Measurements from ENCODE around the gene HPS1. TPM values are rescaled to one million over a fixed set of nuclear protein-coding genes. Genes with fewer than 3 reads are reported as not detected.

HPS1 gene
- total RNA-seq, 1 experiment from 2014 or later = 38.0 TPM

DNA sequence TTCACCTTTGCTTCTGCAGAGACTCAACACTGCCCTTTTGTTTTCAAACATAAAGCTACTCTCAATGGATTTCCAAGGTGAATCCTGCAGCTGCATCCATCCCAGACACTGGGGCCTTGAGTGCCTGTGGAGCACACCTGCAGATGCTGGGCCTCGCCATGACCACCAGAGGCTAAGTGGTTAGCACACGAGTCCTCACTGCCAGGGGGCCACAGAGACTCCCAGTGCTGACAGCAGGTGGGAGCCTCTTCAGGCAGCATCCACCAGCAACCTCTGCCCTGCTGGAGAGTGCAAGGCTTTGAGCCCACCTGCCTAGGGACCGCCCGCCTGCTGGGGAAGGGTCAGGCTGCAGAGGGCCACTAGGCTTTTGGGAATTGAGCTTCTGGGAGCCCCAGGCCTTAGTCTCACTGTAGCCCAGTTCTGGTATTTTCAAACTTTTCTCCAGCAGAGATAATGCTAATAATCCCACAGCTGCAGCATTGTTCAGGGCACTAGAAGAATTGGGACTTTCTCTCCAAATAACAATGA lies 9.4 kb upstream of the HPS1 start:
- DNase-seq = peak; percentile 48
- H3K4me3 ChIP-seq (ENCODE audit: insufficient read depth, low read depth, low read length) = no peak overlapping the region
- H3K36me3 ChIP-seq (replicated peaks; ENCODE audit: control insufficient read depth, insufficient read depth, low read length) = no peaks in the 10 kb centered on the region
- no peaks in the 10 kb centered on the region for H3K27me3 ChIP-seq (ENCODE audit: control insufficient read depth, insufficient read depth, low read length)

DNA sequence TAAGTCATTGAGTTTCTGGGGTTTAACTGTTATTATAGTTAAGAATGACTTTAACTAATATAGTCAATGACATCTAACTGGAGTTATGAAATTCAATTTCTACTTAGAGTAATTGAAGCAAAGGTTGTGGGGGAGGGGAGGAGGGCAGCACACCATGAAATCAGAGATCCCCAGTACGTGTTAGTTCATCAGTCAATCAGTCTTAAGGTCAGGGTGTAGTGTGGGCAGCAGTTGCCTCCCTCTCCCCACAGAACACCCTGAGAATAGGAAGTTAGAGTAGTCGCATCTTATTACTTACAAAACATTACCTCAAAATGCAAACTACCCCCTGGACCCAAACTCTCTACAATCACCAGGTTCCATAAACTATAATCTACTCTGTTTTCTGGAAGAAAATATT lies 7.0 kb upstream of the HPS1 start:
- DNase-seq = no peak
- Histone ChIP-seq H3K4me3 (ENCODE audit: insufficient read depth, low read depth, low read length) (no peak overlapping the region), H3K27me3 (ENCODE audit: control insufficient read depth, insufficient read depth, low read length) (no peaks in the 10 kb centered on the region), H3K36me3 (replicated peaks; ENCODE audit: control insufficient read depth, insufficient read depth, low read length) (no peaks in the 10 kb centered on the region)

DNA sequence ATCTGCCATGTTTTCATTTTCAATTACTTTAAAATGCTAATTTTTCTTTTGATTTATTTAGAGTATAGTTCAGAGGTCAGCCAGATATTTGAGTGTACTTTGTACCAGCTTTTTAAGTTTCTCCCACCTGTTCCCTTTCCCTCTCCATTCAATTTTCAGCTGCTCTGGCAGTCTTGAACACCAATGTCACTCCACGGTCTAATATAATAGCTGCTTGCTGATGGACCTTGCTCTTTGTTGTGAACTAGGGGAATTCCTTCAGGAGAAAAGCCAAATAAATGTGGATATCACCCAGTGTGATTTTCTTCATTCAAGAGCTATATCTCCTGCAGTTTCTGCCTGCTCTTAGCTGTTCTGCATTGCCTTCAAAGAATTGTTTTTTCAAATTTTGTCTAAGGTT lies 3.9 kb upstream of the HPS1 start:
- Histone ChIP-seq H3K27me3 (ENCODE audit: control insufficient read depth, insufficient read depth, low read length) (no peaks in the 10 kb centered on the region), H3K4me3 (ENCODE audit: insufficient read depth, low read depth, low read length) (no peak overlapping the region), H3K36me3 (replicated peaks; ENCODE audit: control insufficient read depth, insufficient read depth, low read length) (no peaks in the 10 kb centered on the region)
- no peak for DNase-seq

DNA sequence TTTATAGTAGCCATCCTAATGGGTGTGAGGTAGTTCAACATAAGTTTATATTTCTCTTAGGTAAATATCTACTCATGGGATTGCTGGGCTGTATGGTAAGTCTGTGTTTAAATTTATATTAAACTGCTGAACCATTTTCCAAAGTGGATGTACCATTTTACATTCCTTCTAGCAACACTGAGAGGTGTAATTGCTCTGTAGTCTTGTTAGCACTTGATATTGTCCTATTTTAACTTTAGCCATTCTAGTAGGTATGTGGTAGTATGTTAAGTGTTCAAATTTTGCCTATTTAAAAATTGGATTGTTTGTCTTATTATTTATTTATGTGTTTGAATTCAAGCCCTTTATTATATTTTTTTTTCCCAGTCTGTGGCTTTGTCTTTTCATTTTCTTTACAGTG lies 2.6 kb upstream of the HPS1 start:
- Histone ChIP-seq H3K36me3 (replicated peaks; ENCODE audit: control insufficient read depth, insufficient read depth, low read length) (peaks cover 4% of the 10 kb centered on the region), H3K27me3 (ENCODE audit: control insufficient read depth, insufficient read depth, low read length) (no peaks in the 10 kb centered on the region)

DNA sequence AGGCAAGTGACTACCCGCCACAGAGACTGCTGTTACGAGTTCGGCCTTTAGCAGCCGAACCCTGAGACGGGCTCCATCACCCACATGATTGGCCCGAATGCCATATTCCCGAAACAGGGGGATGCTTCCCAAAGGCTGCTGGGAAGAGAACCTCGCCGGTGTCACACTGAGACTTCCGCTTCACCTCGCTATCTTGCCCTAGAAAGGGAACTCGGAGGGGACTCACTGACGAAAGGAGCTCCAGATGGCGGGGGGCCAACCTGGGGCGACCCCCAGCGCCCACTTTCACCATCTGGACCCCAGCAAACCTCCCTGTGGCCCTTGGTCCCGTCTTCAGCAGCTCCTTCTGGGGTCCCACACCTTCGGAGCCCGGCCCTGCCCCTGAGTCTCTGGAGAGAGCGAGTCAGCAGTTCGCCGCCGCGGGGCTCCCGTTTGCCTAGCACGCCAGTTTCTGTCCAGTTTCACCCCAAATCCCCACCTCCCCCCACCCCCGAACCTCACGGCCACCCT lies 529 bp downstream of the HPS1 start:
- Histone ChIP-seq H3K36me3 (replicated peaks; ENCODE audit: control insufficient read depth, insufficient read depth, low read length) (peaks cover 9% of the 10 kb centered on the region), H3K4me3 (ENCODE audit: insufficient read depth, low read depth, low read length) (peak overlapping the region; percentile 85), H3K27me3 (ENCODE audit: control insufficient read depth, insufficient read depth, low read length) (no peaks in the 10 kb centered on the region)
- no peak for DNase-seq

More for the DNA sequence above, 2.6 kb upstream of the HPS1 start:
- H3K4me3 ChIP-seq (ENCODE audit: insufficient read depth, low read depth, low read length) = no peak overlapping the region
- DNase-seq = no peak

DNA sequence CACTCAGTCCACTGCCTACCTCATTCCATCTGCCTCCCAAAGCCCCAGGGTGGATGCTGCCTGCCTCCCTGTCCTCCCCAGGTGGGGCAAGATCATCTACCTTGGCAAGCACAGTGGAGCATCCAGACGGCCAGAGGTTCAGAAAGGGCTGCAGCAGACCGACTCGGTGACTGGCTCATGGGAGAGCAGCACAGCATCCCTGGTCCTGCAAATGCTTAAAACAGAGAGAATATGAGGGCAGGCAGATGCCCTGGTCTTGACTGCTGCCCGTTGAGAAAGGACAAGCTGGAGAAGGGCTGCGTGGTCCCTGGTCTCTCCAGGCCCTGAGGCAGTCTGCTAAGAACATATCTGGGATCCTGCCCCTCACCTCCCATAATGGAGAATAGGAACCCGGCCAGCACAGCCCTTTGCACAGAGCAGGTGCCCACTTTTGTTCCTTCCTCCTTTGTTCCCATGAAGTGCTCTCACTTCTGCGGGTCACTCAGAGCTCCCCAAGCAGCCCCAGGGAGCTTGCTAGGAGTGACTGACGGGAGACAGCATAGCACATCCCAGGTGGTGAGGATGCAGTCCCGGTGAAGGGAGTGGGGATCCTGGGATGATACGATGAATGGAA lies 1.4 kb downstream of the HPS1 start:
- no peaks in the 10 kb centered on the region for H3K27me3 ChIP-seq (ENCODE audit: control insufficient read depth, insufficient read depth, low read length)
- peaks cover 9% of the 10 kb centered on the region for H3K36me3 ChIP-seq (replicated peaks; ENCODE audit: control insufficient read depth, insufficient read depth, low read length)
- DNase-seq = no peak
- 0 out of 2 replicates have a peak overlapping the region, but pooled peaks have one; percentile 85 for H3K4me3 ChIP-seq (ENCODE audit: insufficient read depth, low read depth, low read length)

DNA sequence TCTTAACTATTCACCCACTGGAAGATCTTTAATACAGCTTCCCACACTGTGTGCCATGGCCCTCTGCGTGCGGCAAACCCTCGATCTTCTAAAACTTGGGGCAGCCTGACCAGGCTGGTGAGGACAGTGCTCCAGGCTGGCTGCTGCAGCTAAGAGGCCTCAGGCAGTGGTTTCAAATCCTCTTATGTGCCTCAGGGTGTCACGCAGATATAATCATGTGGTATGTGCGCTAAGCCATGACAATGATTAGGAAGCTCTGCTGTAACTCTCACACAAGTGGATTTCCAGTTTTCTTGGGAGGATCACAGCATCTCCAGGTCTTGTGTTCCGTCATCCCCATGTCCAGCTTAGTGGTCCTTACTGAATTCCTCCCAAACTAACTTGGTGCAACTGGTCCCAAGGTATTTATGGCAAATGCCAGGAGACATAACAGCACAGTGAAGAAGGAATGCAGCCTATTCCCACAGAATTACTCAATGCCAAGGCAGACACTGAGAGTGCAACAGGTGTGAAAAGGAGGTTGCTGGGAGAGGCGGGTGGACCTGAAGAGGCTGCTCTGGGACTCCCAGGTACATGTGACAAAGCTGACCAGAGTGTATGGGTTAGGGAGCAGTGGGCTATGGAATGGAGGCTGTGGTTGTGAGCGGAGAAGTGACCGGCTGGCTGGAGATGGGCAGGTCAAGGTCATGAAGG lies 2.3 kb downstream of the HPS1 start:
- no peaks in the 10 kb centered on the region for H3K27me3 ChIP-seq (ENCODE audit: control insufficient read depth, insufficient read depth, low read length)
- no peak overlapping the region for H3K4me3 ChIP-seq (ENCODE audit: insufficient read depth, low read depth, low read length)
- H3K36me3 ChIP-seq (replicated peaks; ENCODE audit: control insufficient read depth, insufficient read depth, low read length) = peaks cover 9% of the 10 kb centered on the region
- DNase-seq = no peak

DNA sequence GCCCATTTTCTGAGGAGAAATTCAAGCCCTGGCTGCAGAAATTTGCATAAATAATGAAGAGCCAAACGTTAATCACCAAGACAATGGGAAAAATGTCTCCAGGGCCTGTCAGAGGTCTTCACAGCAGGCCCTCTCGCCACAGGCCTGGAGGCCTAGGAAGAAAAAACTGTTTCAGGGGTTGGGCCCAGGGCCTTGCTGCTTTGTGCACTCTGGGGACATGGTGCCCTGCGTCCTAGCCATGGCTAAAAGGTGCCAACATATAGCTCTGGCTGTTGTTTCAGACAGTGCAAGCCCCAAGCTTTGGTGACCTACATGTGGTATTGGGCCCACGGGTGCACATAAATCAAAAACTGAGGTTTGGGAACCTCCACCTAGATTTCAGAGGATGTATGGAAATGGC lies 8.0 kb downstream of the HPS1 start:
- no peak overlapping the region for H3K4me3 ChIP-seq (ENCODE audit: insufficient read depth, low read depth, low read length)
- DNase-seq = no peak
- H3K36me3 ChIP-seq (replicated peaks; ENCODE audit: control insufficient read depth, insufficient read depth, low read length) = peaks cover 8% of the 10 kb centered on the region
- H3K27me3 ChIP-seq (ENCODE audit: control insufficient read depth, insufficient read depth, low read length) = no peaks in the 10 kb centered on the region

DNA sequence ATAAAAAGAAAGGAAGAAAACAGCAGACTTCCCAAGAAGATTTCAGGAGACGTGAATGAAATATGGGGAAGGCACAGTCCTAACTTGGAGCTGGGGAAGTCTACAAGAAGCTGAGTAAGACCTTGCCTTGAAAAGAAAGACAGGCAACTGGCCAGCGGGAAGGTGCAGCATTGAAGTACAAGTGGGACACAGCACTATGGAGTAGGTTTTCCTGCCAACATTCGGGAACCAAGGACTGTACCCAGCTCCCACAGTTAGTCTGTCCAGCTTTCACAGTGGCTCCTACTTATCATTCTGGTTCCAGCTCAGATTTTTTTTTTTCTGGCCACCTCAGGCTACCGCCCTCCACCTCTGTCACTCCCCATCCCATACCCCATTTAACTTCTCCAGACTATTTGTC lies 10.0 kb downstream of the HPS1 start:
- Histone ChIP-seq H3K27me3 (ENCODE audit: control insufficient read depth, insufficient read depth, low read length) (no peaks in the 10 kb centered on the region), H3K4me3 (ENCODE audit: insufficient read depth, low read depth, low read length) (no peak overlapping the region), H3K36me3 (replicated peaks; ENCODE audit: control insufficient read depth, insufficient read depth, low read length) (peaks cover 4% of the 10 kb centered on the region)
- no peak for DNase-seq

DNA sequence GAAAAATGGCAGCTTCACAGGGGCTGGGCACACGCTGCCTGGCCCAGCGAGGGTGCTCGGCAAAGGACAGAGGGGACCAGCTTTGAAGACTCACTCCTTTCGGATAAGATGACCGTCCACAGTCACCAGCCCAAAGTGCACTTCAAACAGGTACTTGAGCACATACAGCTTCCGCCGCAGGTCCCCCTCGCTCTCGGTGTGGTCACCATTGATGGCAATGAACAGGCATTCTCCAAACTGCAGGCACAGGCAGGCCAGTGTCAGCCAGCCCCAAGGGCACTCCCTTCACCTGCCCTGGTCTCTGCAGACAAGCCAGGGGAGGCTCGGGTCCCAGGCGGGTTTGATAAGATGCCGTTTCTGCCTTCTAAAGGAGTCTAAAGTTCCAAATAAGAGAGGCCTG lies 11.6 kb downstream of the HPS1 start:
- peak; percentile 5 for DNase-seq
- no peak overlapping the region for H3K4me3 ChIP-seq (ENCODE audit: insufficient read depth, low read depth, low read length)
- peaks cover 8% of the 10 kb centered on the region for H3K36me3 ChIP-seq (replicated peaks; ENCODE audit: control insufficient read depth, insufficient read depth, low read length)
- no peaks in the 10 kb centered on the region for H3K27me3 ChIP-seq (ENCODE audit: control insufficient read depth, insufficient read depth, low read length)

DNA sequence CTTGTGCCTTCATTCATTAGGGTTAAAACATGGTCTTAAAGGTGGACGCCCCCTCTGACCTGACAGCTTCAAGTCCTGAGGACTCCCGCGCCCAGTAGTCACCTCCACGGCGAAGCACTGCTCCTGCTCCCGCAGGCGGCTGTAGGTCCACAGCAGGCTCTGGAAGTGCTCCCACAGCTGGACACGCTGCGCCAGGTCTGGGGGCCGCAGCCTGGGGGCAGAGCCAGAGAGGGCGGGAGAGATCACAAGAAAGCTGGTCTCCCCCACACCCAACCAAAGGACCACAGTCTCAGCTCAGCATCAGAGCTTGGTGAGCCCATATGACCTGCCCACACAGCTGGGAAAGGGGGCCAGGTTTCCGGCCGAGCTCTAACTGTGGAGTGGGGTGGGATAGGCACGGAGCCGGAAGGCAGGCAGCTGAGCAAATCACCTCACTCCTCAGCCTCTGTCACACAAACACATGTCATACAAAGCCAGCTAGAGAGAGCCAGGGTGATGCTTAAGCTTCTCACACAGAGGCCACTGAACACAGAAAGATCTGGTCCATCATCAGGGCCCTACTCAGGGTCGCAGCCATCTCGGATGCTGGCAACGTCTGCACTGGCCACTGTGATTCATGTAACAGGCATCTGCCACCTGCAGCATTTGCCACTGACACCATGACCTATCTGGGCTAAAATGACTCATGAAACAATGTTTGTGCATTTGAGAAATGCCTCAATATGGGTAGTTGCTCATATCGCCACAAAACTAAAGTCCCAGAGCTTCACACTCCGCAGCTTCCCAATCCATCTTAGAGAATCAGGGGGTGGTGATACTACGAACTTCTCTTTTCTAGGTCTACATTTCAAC lies 12.6 kb downstream of the HPS1 start:
- peaks cover 10% of the 10 kb centered on the region for H3K36me3 ChIP-seq (replicated peaks; ENCODE audit: control insufficient read depth, insufficient read depth, low read length)
- no peaks in the 10 kb centered on the region for H3K27me3 ChIP-seq (ENCODE audit: control insufficient read depth, insufficient read depth, low read length)
- peak; percentile 7 for DNase-seq
- no peak overlapping the region for H3K4me3 ChIP-seq (ENCODE audit: insufficient read depth, low read depth, low read length)

DNA sequence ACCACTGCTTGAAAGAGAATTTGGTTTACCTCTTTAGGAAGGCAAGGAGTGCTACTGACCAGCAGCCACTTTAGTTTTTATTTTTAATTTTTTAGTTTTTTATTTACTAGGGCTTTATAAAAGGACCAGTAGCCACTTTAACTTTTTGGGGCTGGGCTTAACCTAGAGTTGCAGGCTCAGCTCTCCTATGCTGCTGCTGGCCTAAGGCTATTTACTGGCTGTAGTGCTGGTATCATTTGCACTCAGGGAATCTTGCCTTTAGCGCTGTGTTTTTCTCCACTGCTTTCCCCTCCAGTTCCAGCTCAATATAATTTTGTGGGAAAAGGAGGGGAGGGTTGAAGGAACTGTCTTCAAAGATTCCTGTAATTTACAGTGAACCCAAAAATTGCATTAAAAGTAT lies 13.4 kb downstream of the HPS1 start:
- Histone ChIP-seq H3K27me3 (ENCODE audit: control insufficient read depth, insufficient read depth, low read length) (no peaks in the 10 kb centered on the region), H3K36me3 (replicated peaks; ENCODE audit: control insufficient read depth, insufficient read depth, low read length) (peaks cover 10% of the 10 kb centered on the region), H3K4me3 (ENCODE audit: insufficient read depth, low read depth, low read length) (no peak overlapping the region)
- peak; percentile 1 for DNase-seq

DNA sequence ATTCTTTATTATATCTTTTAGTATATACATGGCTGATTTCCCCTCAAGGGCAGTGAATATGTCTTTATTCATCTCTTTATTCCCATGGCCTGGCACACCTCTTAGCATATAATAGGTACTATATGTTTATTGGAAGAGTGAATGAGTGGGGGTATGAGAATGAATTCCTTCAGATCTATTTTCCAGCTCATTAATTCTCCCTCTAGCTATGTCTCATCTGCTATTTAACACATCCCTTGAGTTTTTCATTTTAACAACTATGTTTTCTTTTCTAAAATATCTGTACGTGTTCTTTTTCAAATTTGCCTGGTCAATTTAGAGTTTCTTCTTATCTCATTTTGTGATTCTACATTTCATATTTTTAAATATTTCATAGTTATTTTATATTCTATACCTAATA lies 14.4 kb downstream of the HPS1 start:
- Histone ChIP-seq H3K36me3 (replicated peaks; ENCODE audit: control insufficient read depth, insufficient read depth, low read length) (peaks cover 10% of the 10 kb centered on the region), H3K4me3 (ENCODE audit: insufficient read depth, low read depth, low read length) (no peak overlapping the region), H3K27me3 (ENCODE audit: control insufficient read depth, insufficient read depth, low read length) (no peaks in the 10 kb centered on the region)
- no peak for DNase-seq

DNA sequence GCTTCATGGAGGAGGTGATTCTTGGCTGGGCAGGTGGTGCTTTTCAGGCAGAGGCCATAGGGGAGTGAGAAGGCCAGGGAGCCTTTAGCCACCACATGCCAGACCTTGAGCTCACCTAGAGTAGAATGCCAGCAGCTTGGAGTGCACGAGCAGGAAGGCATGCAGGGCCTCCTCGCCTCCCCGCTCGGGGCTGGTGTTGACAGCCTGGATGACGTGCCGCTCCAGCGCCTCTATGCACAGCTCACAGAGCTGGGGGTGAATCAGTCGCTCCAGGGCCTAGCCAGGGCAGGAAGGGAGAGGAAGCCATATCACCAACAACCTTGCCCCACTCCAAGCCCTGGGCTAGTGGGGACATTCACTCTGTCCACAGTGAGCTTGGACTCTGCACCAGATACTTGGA lies 15.7 kb downstream of the HPS1 start:
- Histone ChIP-seq H3K36me3 (replicated peaks; ENCODE audit: control insufficient read depth, insufficient read depth, low read length) (peaks cover 10% of the 10 kb centered on the region), H3K27me3 (ENCODE audit: control insufficient read depth, insufficient read depth, low read length) (no peaks in the 10 kb centered on the region)

More for the DNA sequence above, 15.7 kb downstream of the HPS1 start:
- no peak overlapping the region for H3K4me3 ChIP-seq (ENCODE audit: insufficient read depth, low read depth, low read length)
- peak; percentile 20 for DNase-seq
